Femur (tissue), 1 donor: ENCODE results near the gene GPR50.

Experiments
- DNase-seq: peaks from one replicate; pipeline ENCODE4 v3.0.0-alpha.2; 2017

Gene GPR50

DNA sequence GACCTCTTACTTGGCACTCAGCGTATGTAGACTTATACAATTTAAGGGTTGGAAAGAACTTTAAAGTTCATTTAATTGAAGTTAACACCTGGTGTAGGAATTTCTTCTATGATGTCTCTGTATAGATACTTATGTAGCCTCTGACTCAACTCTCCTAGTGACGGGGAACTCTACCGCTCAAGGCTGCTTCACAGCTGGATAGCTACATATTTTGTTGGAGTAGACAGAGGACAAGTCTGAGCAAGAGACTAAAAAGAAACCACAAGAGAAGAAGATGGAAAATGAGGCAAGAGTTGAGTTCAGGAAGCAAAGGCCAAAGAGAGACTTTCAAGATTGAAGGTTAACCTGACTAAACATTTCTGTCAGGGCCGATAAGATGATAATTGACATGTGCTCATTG lies 52.6 kb downstream of the GPR50 start:
- no peak for DNase-seq
